KOPT-K1 (cell line): ENCODE measurements around the gene RGS7.
"Not testable (repeated sequence)": the region's sequence is repeated elsewhere in the genome, so short reads cannot be mapped to it uniquely, and the experiment has no call there.

ENCODE experiments used
- H3K27ac ChIP-seq: fragments of 200-600 bp; sonication (generic); 2 replicates; pipeline ENCODE4 v1.5.1; 2016; ENCODE audit warnings: antibody characterized with exemption, mild to moderate bottlenecking, low read depth, low read length; ENCODE audit not compliant: poor library complexity, severe bottlenecking
- H3K36me3 ChIP-seq: fragments of 200-600 bp; sonication (generic); 2 replicates; pipeline ENCODE4 v1.5.1; 2017; ENCODE audit warnings: antibody characterized with exemption, mild to moderate bottlenecking, low read length, moderate library complexity; ENCODE audit not compliant: insufficient read depth
- H3K9me3 ChIP-seq: fragments of 200-600 bp; sonication (generic); 2 replicates; pipeline ENCODE4 v1.5.1; 2017; ENCODE audit warnings: antibody characterized with exemption, low read length, mild to moderate bottlenecking; ENCODE audit not compliant: insufficient read depth, poor library complexity, severe bottlenecking

RGS7 gene

DNA sequence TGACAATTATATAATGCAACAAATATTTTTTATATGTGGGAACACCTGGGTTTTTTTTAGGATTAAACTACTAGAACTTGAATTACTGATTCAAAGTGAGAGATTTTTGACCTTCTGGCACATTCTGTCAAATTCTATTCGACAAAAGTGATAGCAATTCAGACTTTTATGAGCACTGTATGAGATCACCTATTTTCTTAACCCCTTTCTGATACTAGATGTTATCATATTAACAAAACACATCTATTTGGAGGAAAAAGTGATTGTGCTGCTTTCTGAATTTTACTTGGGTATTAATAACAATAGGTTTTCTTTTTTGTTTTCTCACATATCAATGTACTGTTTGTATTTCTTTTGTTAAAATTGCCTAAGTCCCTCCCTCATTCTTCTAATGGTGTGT is 570.1 kb downstream of the RGS7 start:
- H3K27ac ChIP-seq = no peak overlapping the region
- H3K36me3 ChIP-seq = no peaks in the 10 kb centered on the region
- no peaks in the 10 kb centered on the region for H3K9me3 ChIP-seq

DNA sequence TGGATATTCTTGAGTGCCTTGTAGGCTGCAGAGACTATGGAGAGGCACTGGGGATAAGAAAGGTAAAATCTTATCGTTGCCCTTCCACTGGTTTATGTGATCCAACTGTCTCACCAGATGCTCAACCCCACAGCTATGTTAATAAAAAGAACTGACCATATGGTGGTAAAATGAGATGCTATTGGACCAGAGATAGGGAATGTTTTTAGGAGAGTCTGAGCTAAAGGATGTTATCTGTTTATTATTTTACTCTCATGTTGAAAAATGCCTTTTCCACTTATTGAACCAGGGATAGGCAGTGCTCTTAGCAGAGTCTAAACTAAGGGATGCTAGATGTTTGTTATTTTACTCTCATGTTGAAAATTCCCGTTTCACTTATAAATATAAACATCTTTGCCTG is 572.2 kb downstream of the RGS7 start:
- no peaks in the 10 kb centered on the region for H3K9me3 ChIP-seq
- H3K27ac ChIP-seq = no peak overlapping the region
- H3K36me3 ChIP-seq = no peaks in the 10 kb centered on the region

DNA sequence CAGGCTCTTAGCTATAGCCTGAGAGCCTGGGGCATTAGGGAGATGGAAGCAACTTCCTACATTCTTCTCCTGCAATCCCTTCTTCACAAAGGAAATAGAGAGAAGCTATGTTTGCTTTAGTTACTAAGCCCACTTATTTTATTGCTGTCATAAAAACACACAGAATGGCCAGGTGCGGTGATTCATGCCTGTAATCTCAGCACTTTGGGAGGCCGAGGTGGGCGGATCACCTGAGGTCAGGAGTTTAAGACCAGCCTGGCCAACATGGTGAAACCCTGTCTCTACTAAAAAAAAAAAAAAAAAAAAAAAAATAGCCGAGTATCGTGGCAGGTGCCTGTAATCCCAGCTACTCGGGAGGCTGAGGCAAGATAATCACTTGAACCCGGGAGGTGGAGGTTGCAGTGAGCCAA is 573.3 kb downstream of the RGS7 start:
- H3K36me3 ChIP-seq, H3K27ac ChIP-seq, H3K9me3 ChIP-seq: not testable (repeated sequence)

- Histone ChIP-seq H3K36me3 (no peaks in the 10 kb centered on the region), H3K27ac (no peak overlapping the region), H3K9me3 (no peaks in the 10 kb centered on the region)
These were observed 580.8 kb downstream of the RGS7 start for GRCh38 chr1:240776237-240776636.

DNA sequence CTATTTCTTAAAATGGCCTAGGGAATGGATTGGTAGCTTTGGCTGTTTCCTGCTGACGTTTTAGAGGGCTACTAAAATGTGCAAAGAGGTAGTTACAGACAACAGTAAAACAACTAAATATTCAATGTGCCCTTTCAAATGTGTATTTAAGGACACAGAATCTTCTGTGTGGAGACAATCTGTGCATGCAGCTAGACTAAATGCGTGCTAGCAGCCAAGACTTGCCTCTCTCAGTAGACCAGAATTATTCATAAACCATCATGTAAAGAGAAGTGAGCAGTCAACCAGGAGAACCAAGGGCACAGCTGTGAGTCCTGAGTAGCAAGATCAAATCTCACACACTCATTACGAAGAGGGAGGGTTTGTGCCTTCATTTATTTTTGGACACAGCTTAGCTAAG is 584.9 kb downstream of the RGS7 start:
- Histone ChIP-seq H3K36me3 (no peaks in the 10 kb centered on the region), H3K27ac (no peak overlapping the region), H3K9me3 (no peaks in the 10 kb centered on the region)

DNA sequence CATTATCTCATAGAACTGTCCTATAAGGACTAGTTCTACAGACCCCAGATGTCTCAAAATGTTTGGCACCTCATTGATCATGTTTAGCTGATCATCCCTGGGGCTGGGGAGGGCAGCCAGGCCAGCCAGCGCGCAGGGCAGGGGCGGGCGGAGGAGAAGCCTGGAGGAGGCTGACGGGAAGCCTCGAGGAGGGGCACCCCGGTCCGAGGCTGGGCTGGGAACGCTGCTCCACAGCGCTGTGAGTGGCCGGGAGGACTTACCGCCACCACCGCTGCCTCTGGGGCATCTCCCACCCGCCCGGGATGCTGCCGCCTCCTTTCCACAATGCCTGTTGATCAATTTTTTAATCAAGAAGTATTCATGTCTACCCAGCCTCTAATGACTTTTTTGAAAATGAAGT is 585.6 kb downstream of the RGS7 start:
- Histone ChIP-seq H3K9me3 (no peaks in the 10 kb centered on the region), H3K36me3 (no peaks in the 10 kb centered on the region), H3K27ac (no peak overlapping the region)

DNA sequence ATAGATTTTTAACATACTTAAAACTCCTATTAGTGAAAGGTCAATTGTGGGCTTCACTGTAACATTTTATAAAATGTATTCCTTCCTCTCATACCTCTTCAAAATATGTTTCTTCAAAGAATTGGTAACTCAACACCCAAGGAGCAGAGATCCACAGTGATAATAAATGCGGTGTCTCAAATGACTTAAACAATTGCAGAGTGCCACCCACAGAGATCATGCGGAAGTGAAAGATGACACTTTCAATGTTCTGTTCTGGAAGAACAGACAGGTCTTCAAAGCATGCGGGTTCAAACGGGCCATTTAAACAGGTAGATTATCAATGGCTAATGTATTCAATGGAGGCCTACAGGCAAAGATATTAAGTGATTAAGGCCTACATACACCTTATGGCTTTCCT is 588.0 kb downstream of the RGS7 start:
- no peaks in the 10 kb centered on the region for H3K36me3 ChIP-seq
- H3K9me3 ChIP-seq = no peaks in the 10 kb centered on the region
- no peak overlapping the region for H3K27ac ChIP-seq

GRCh38 chr1:240766831-240767230 is 590.2 kb downstream of the RGS7 start:
- Histone ChIP-seq H3K9me3 (no peaks in the 10 kb centered on the region), H3K27ac (no peak overlapping the region), H3K36me3 (no peaks in the 10 kb centered on the region)

- Histone ChIP-seq H3K36me3 (no peaks in the 10 kb centered on the region), H3K27ac (no peak overlapping the region), H3K9me3 (no peaks in the 10 kb centered on the region)
These were observed 591.2 kb downstream of the RGS7 start for GRCh38 chr1:240765732-240766363.

GRCh38 chr1:240763771-240764170 is 593.2 kb downstream of the RGS7 start:
- no peaks in the 10 kb centered on the region for H3K9me3 ChIP-seq
- no peaks in the 10 kb centered on the region for H3K36me3 ChIP-seq
- H3K27ac ChIP-seq = no peak overlapping the region

DNA sequence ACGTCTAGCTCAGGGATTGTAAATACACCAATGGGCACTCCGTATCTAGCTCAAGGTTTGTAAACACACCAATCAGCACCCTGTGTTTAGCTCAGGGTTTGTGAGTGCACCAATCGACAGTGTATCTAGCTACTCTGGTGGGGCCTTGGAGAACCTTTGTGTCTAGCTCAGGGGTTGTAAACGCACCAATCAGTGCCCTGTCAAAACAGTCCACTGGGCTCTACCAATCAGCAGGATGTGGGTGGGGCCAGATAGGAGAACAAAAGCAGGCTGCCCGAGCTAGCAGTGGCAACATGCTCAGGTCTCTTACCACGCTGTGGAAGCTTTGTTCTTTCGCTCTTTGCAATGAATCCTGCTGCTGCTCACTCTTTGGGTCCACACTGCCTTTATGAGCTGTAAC is 593.9 kb downstream of the RGS7 start:
- not testable (repeated sequence) for H3K27ac ChIP-seq, H3K36me3 ChIP-seq, H3K9me3 ChIP-seq

DNA sequence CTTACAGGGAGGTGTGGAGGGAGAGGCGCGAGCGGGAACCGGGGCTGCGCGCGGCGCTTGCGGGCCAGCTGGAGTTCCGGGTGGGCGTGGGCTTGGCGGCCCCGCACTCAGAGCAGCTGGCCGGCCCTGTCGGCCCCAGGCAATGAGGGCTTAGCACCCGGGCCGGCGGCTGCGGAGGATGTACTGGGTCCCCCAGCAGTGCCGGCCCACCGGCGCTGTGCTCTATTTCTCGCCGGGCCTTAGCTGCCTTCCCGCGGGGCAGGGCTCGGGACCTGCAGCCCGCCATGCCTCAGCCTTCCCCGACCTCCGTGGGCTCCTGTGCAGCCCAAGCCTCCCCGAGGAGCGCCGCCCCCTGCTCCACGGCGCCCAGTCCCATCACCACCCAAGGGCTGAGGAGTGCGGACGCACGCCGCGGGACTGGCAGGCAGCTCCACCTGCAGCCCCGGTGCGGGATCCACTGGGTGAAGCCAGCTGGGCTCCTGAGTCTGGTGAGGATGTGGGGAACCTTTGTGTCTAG is 594.5 kb downstream of the RGS7 start:
- H3K36me3 ChIP-seq, H3K27ac ChIP-seq, H3K9me3 ChIP-seq: not testable (repeated sequence)

- H3K36me3 ChIP-seq, H3K9me3 ChIP-seq, H3K27ac ChIP-seq: not testable (repeated sequence)
These were observed 598.2 kb downstream of the RGS7 start for GRCh38 chr1:240758777-240759176.

DNA sequence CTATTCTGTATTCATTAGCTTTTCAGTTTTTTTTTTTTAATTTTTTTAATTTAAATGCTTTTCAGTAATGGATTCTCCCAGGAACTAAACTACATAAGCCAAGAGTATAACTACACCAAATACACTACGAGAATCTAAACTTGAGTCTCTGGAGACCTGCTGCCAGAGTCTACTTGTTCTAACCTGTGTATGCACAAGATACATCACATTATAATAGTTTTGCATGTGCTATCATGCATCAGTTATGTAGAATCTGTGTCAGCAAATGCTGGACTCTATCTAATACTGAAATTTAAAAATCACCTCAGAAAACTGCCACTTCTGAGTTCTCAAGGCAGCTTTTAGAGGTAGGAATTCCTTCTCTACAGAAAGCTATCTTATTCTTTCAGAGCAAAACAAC is 598.7 kb downstream of the RGS7 start:
- no peak overlapping the region for H3K27ac ChIP-seq
- H3K9me3 ChIP-seq = no peaks in the 10 kb centered on the region
- no peaks in the 10 kb centered on the region for H3K36me3 ChIP-seq

- Histone ChIP-seq H3K9me3 (no peaks in the 10 kb centered on the region), H3K36me3 (no peaks in the 10 kb centered on the region), H3K27ac (no peak overlapping the region)
These were observed 609.1 kb downstream of the RGS7 start for GRCh38 chr1:240747907-240748306.

GRCh38 chr1:240743705-240744104 is 613.3 kb downstream of the RGS7 start:
- Histone ChIP-seq H3K27ac (no peak overlapping the region), H3K9me3 (no peaks in the 10 kb centered on the region), H3K36me3 (no peaks in the 10 kb centered on the region)
